ENCODE data around the gene SEPTIN10. TPM values are rescaled to one million over a fixed set of nuclear protein-coding genes. Genes with fewer than 3 reads are reported as not detected.

Gene SEPTIN10
- total and polyA plus RNA-seq, 9 of the 15 experiments (the other 6 are each of a cell fraction or from before 2014, with no cell fraction given), result 0.40 TPM; not detected in 8

GRCh38 chr2:109649736-109650695, 36.2 kb upstream of the SEPTIN10 start:
- Histone ChIP-seq H3K36me3 (ENCODE audit: control insufficient read depth, insufficient read depth, low read length) (no peaks in the 10 kb centered on the region), H4K20me1 (replicated peaks; ENCODE audit: control insufficient read depth, insufficient read depth, low read length) (no peaks in the 10 kb centered on the region), H3K79me2 (ENCODE audit: control insufficient read depth, insufficient read depth, low read length) (no peaks in the 10 kb centered on the region), H2AFZ (ENCODE audit: low read depth, low read length) (no peak overlapping the region), H3K4me1 (replicated peaks in 1 of 2; ENCODE audit: control insufficient read depth in 2 of 2, insufficient read depth in 2 of 2, low read length in 2 of 2) (no peaks in the 10 kb centered on the region; a peak in 1 of 5 replicates), H3K4me2 (ENCODE audit: insufficient read depth, low read length) (no peak overlapping the region), H3K27ac (ENCODE audit: extremely low read depth, low read depth, low read length) (no peak overlapping the region), H3K27me3 (ENCODE audit: control insufficient read depth in 2 of 2, insufficient read depth in 2 of 2, low read length in 2 of 2) (peaks cover 10 to 44% of the 10 kb centered on the region in 2 experiments; a peak in 4 of 5 replicates), H3K4me3 (no peak overlapping the region), H3K9me3 (replicated peaks; ENCODE audit: control insufficient read depth, insufficient read depth, low read depth, low read length) (no peaks in the 10 kb centered on the region), H3K9me1 (ENCODE audit: control insufficient read depth, insufficient read depth, low read length) (no peaks in the 10 kb centered on the region), H3K9ac (ENCODE audit: insufficient read depth in 1 of 2, low read depth in 2 of 2, low read length in 2 of 2) (no peak overlapping the region)
- FAIRE-seq (no peak), DNase-seq (ENCODE audit: extremely low read depth in 1 of 4, low spot score in 3 of 4) (no peak), ATAC-seq (no peak)
- in situ Hi-C loops (cut with MboI), result no loop called here
- ChIA-PET CTCF (ENCODE audit: low intra/inter-chr PET ratio) (no interaction called here), POLR2A (no interaction called here)
- intact Hi-C loops (cut with micrococcal nuclease), result no loop called here
- 1% methylated on average over 14 of the region's 14 CpGs for WGBS (ENCODE audit: insufficient coverage, low coverage, missing lambda C conversion rate)
- no TSS peak for BruUV-seq (replicated peaks)
- TF ChIP-seq BRCA1 (IDR thresholded peaks at IDR 0.05), result no peak
- no peak for TF ChIP-seq BRCA1 (CRISPR knock-in tag; IDR thresholded peaks at IDR 0.05)
- no peak for TF ChIP-seq ZFP36 (IDR thresholded peaks at IDR 0.05; ENCODE audit: low read depth, low read length, partially characterized antibody)
- no peak for TF ChIP-seq U2AF1 (optimal IDR thresholded peaks at IDR 0.05; ENCODE audit: low read depth, low read length)
- TF ChIP-seq ZNF146 (CRISPR knock-in tag; IDR thresholded peaks at IDR 0.05; ENCODE audit: unreplicated experiment), result no peak
- no peak for TF ChIP-seq BCOR (IDR thresholded peaks at IDR 0.05)
- TF ChIP-seq GATA2 (CRISPR knock-in tag; IDR thresholded peaks at IDR 0.05), result no peak
- TF ChIP-seq SMAD2 (IDR thresholded peaks at IDR 0.05; ENCODE audit: low read depth, low read length), result no peak
- TF ChIP-seq NBN (IDR thresholded peaks at IDR 0.05; ENCODE audit: low read depth), result no peak
- TF ChIP-seq ZNF274 (IDR thresholded peaks at IDR 0.05; ENCODE audit: borderline replicate concordance, low read depth, low read length), result no peak
- no peak for TF ChIP-seq ZNF740 (CRISPR knock-in tag; IDR thresholded peaks at IDR 0.05)
- no peak for TF ChIP-seq ZNF740 (tag; IDR thresholded peaks at IDR 0.05)
- TF ChIP-seq E4F1 (CRISPR knock-in tag; IDR thresholded peaks at IDR 0.05; ENCODE audit: borderline replicate concordance), result no peak
- TF ChIP-seq SUPT5H (IDR thresholded peaks at IDR 0.05), result no peak
- no peak for TF ChIP-seq THRB (CRISPR knock-in tag; conservative IDR thresholded peaks at IDR 0.05)
- TF ChIP-seq SMARCA5 (IDR thresholded peaks at IDR 0.05), result no peak

Data from K562 (cell line).